H1 (cell line): Measurements from ENCODE around the gene NETO1. TPM values are rescaled to one million over a fixed set of nuclear protein-coding genes. Genes with fewer than 3 reads are reported as not detected.

Source experiments
- CTCF ChIA-PET: fragments of 300-600 bp; sonication (Branson Sonifier 250); formaldehyde crosslinking; loops from one replicate; lab custom pipeline; 2021; ENCODE audit not compliant: partially characterized antibody; lab: Charles Lee
- POLR2A ChIA-PET: fragments of 300-600 bp; sonication (Branson Sonifier 250); formaldehyde crosslinking; loops from one replicate; lab custom pipeline; 2021; ENCODE audit warnings: inconsistent platforms; ENCODE audit not compliant: partially characterized antibody; lab: Charles Lee
- DNase-seq, 2 experiments: peaks; one replicate each; pipeline versions ENCODE4 v3.0.0 to v3.0.0-alpha.2; 2010 to 2022; ENCODE audit warnings: low spot score in 2 of 2, low read depth in 1 of 2, mixed read lengths in 1 of 2
- FAIRE-seq: peaks from 2 replicates; lab custom pipeline; 2011; peaks lifted over from hg19 to GRCh38; lab: Jason Lieb, UNC
- H2AFZ ChIP-seq: 2 replicates; pipeline ENCODE4 v1.8.1; 2012; ENCODE audit warnings: low read length, inconsistent platforms
- H2AK5ac ChIP-seq: 2 replicates; pipeline ENCODE4 v1.6.1; 2013; ENCODE audit warnings: low read depth, low read length
- H2BK120ac ChIP-seq: replicated peaks from 2 replicates; pipeline ENCODE3; 2013; ENCODE audit warnings: low read depth, low read length, inconsistent platforms
- H2BK12ac ChIP-seq: 2 replicates; pipeline ENCODE4 v1.6.1; 2013; ENCODE audit warnings: low read depth, low read length
- H2BK15ac ChIP-seq: 2 replicates; pipeline ENCODE4 v1.6.1; 2013; ENCODE audit warnings: low read length
- H2BK20ac ChIP-seq: 2 replicates; pipeline ENCODE4 v1.6.1; 2013; ENCODE audit warnings: low read length
- H2BK5ac ChIP-seq: 2 replicates; pipeline ENCODE4 v1.6.1; 2013; ENCODE audit warnings: low read depth, low read length
- H3K14ac ChIP-seq: 2 replicates; pipeline ENCODE4 v1.6.1; 2013; ENCODE audit warnings: inconsistent platforms; ENCODE audit not compliant: insufficient read length
- H3K18ac ChIP-seq: 2 replicates; pipeline ENCODE4 v1.6.1; 2013; ENCODE audit warnings: low read length; ENCODE audit errors: extremely low read depth
- H3K23ac ChIP-seq: 2 replicates; pipeline ENCODE4 v1.6.1; 2013; ENCODE audit warnings: inconsistent platforms; ENCODE audit not compliant: insufficient read length
- H3K23me2 ChIP-seq: 2 replicates; pipeline ENCODE4 v1.6.1; 2013; ENCODE audit warnings: low read depth, low read length
- H3K27ac ChIP-seq: 2 replicates; pipeline ENCODE4 v1.6.1; 2011; ENCODE audit warnings: low read depth, low read length, inconsistent platforms
- H3K27me3 ChIP-seq, 4 experiments: replicated peaks in 1 of 4; 1 replicate in 1 of 4; 2 replicates in 3 of 4; pipeline versions ENCODE4 v1.6.1 to v1.8.1; 2011 to 2013; ENCODE audit warnings: low read length in 3 of 4, mild to moderate bottlenecking in 3 of 4, inconsistent platforms in 2 of 4, mixed read lengths in 2 of 4, moderate library complexity in 1 of 4; ENCODE audit not compliant: control insufficient read depth in 3 of 4, insufficient read depth in 3 of 4; ENCODE audit errors: extremely low read depth in 1 of 4
- H3K36me3 ChIP-seq, 4 experiments: 2 replicates each; pipeline versions ENCODE4 v1.6.1 to v1.8.1; 2011 to 2013; ENCODE audit warnings: mild to moderate bottlenecking in 4 of 4, low read length in 3 of 4, moderate library complexity in 2 of 4, control low read depth in 1 of 4, inconsistent platforms in 1 of 4; ENCODE audit not compliant: insufficient read depth in 4 of 4, control insufficient read depth in 2 of 4
- H3K4ac ChIP-seq: replicated peaks from 2 replicates; pipeline ENCODE3; 2013; ENCODE audit warnings: low read length, low read depth, mixed read lengths, inconsistent platforms; ENCODE audit not compliant: insufficient read length
- H3K4me1 ChIP-seq, 4 experiments: replicated peaks in 1 of 4; 1 replicate in 1 of 4; 2 replicates in 3 of 4; pipeline versions ENCODE4 v1.6.1 to v1.8.1; 2011 to 2013; ENCODE audit warnings: low read length in 3 of 4, inconsistent platforms in 2 of 4, mixed read lengths in 1 of 4; ENCODE audit not compliant: insufficient read depth in 4 of 4, control insufficient read depth in 3 of 4
- H3K4me2 ChIP-seq, 2 experiments: 2 replicates each; pipeline versions ENCODE4 v1.6.1 to v1.8.1; 2011 to 2013; ENCODE audit warnings: low read depth in 2 of 2, low read length in 2 of 2, control low read depth in 1 of 2, inconsistent platforms in 1 of 2, mild to moderate bottlenecking in 1 of 2; ENCODE audit not compliant: insufficient read depth in 1 of 2
- H3K4me3 ChIP-seq, 4 experiments: fragments of 200-600, 300-600 bp in 1 of 4; sonication (generic), shearing (Covaris generic), sonication (Bioruptor Twin) in 1 of 4; 2 replicates each; pipeline versions ENCODE4 v1.5.1 to v1.8.1; 2011 to 2016; ENCODE audit warnings: low read length in 4 of 4, low read depth in 3 of 4, control low read depth in 2 of 4, inconsistent platforms in 2 of 4, mild to moderate bottlenecking in 2 of 4, mixed read lengths in 1 of 4, moderate library complexity in 1 of 4; ENCODE audit not compliant: insufficient read depth in 2 of 4; ENCODE audit errors: extremely low read depth in 1 of 4
- H3K56ac ChIP-seq: replicated peaks from 2 replicates; pipeline ENCODE3; 2013; ENCODE audit warnings: low read depth, mild to moderate bottlenecking, mixed read lengths, low read length, inconsistent platforms; ENCODE audit not compliant: insufficient read length
- H3K79me1 ChIP-seq: 2 replicates; pipeline ENCODE4 v1.6.1; 2013; ENCODE audit warnings: low read depth, low read length, control low read depth
- H3K79me2 ChIP-seq, 2 experiments: 2 replicates each; pipeline versions ENCODE4 v1.6.1 to v1.8.1; 2012 to 2013; ENCODE audit warnings: low read length in 2 of 2, mild to moderate bottlenecking in 2 of 2, inconsistent platforms in 1 of 2; ENCODE audit not compliant: insufficient read depth in 2 of 2, control insufficient read depth in 1 of 2
- H3K9ac ChIP-seq, 4 experiments: replicated peaks in 1 of 4; 1 replicate in 1 of 4; 2 replicates in 3 of 4; pipeline versions ENCODE4 v1.6.1 to v1.8.1; 2011 to 2013; ENCODE audit warnings: low read depth in 3 of 4, low read length in 3 of 4, control low read depth in 2 of 4, mild to moderate bottlenecking in 2 of 4, moderate library complexity in 2 of 4, inconsistent platforms in 1 of 4; ENCODE audit errors: extremely low read depth in 1 of 4
- H3K9me3 ChIP-seq, 2 experiments: 2 replicates each; pipeline versions ENCODE4 v1.6.1 to v1.8.1; 2012 to 2013; ENCODE audit warnings: mild to moderate bottlenecking in 2 of 2, moderate library complexity in 2 of 2, control low read depth in 1 of 2, inconsistent platforms in 1 of 2, low read depth in 1 of 2, low read length in 1 of 2, mixed read lengths in 1 of 2; ENCODE audit not compliant: insufficient read depth in 2 of 2
- H4K20me1 ChIP-seq, 2 experiments: replicated peaks in 1 of 2; 2 replicates each; pipeline versions ENCODE3 to v1.8.1; 2011 to 2013; ENCODE audit warnings: inconsistent platforms in 2 of 2, low read length in 2 of 2, mild to moderate bottlenecking in 1 of 2; ENCODE audit not compliant: insufficient read depth in 2 of 2, control insufficient read depth in 1 of 2
- H4K5ac ChIP-seq: 2 replicates; pipeline ENCODE4 v1.6.1; 2013; ENCODE audit warnings: low read length, low read depth, mixed read lengths, inconsistent platforms; ENCODE audit not compliant: insufficient read length
- H4K8ac ChIP-seq: 2 replicates; pipeline ENCODE4 v1.8.0; 2013; ENCODE audit warnings: mild to moderate bottlenecking, moderate library complexity, low read length, inconsistent platforms; ENCODE audit not compliant: insufficient read depth; ENCODE audit errors: extremely low read depth
- H4K91ac ChIP-seq: replicated peaks from 2 replicates; pipeline ENCODE3; 2013; ENCODE audit warnings: low read length, mixed read lengths, inconsistent platforms; ENCODE audit not compliant: insufficient read length
- ASH2L ChIP-seq: fragments of 200-600, 300-600 bp; sonication (generic); IDR thresholded peaks from one replicate; pipeline ENCODE4 v1.7.1; 2017; ENCODE audit warnings: low read length
- CHD1 ChIP-seq: IDR thresholded peaks from 2 replicates; pipeline ENCODE4 v1.6.1; 2012; ENCODE audit warnings: low read depth, low read length, improper control_type of control experiment
- CTBP2 ChIP-seq: IDR thresholded peaks from 2 replicates; pipeline ENCODE4 v1.7.0; 2011; ENCODE audit warnings: borderline replicate concordance, mild to moderate bottlenecking, moderate library complexity, mixed read lengths, low read length; ENCODE audit not compliant: insufficient read depth, insufficient read length
- EZH2 ChIP-seq: fragments of 200-600 bp; sonication (generic); IDR thresholded peaks from 2 replicates; pipeline ENCODE4 v1.7.1; 2012; ENCODE audit warnings: low read depth, mild to moderate bottlenecking, moderate library complexity, low read length, inconsistent platforms; ENCODE audit not compliant: severe bottlenecking
- FOSL1 ChIP-seq: IDR thresholded peaks from 2 replicates; pipeline ENCODE4 v1.6.1; 2011; ENCODE audit warnings: mild to moderate bottlenecking, low read depth, low read length, moderate library complexity; ENCODE audit not compliant: insufficient read depth
- GTF2F1 ChIP-seq: IDR thresholded peaks from 2 replicates; pipeline ENCODE4 v1.6.1; 2012; ENCODE audit warnings: low read depth, low read length, improper control_type of control experiment, borderline replicate concordance
- HDAC6 ChIP-seq: IDR thresholded peaks from one replicate; pipeline ENCODE4 v1.7.1; 2012; ENCODE audit warnings: low read depth, mild to moderate bottlenecking, inconsistent platforms, low read length, moderate library complexity
- MAFK ChIP-seq: IDR thresholded peaks from 2 replicates; pipeline ENCODE4 v1.6.1; 2012; ENCODE audit warnings: low read depth, mild to moderate bottlenecking, improper control_type of control experiment, low read length
- NANOG ChIP-seq: IDR thresholded peaks from 2 replicates; pipeline ENCODE4 v1.6.1; 2011; ENCODE audit warnings: low read length, low read depth, mild to moderate bottlenecking, inconsistent platforms; ENCODE audit not compliant: insufficient read depth, poor library complexity, severe bottlenecking
- POLR2A ChIP-seq, 2 experiments: IDR thresholded peaks; 1 replicate in 1 of 2; 2 replicates in 1 of 2; pipeline ENCODE4 v1.6.1; 2011; ENCODE audit warnings: low read depth in 2 of 2, low read length in 2 of 2, mild to moderate bottlenecking in 2 of 2; ENCODE audit errors: control extremely low read depth in 1 of 2
- POU5F1 ChIP-seq: IDR thresholded peaks from 2 replicates; pipeline ENCODE4 v1.6.1; 2011; ENCODE audit warnings: low read depth, mild to moderate bottlenecking, low read length, moderate library complexity
- RFX5 ChIP-seq: IDR thresholded peaks from 2 replicates; pipeline ENCODE4 v1.6.1; 2011; ENCODE audit warnings: low read depth, low read length, improper control_type of control experiment, borderline replicate concordance
- TCF12 ChIP-seq: IDR thresholded peaks from 2 replicates; pipeline ENCODE4 v1.6.1; 2011; ENCODE audit warnings: low read depth, mild to moderate bottlenecking, low read length
- TEAD4 ChIP-seq: IDR thresholded peaks from 2 replicates; pipeline ENCODE4 v1.6.1; 2012; ENCODE audit warnings: low read depth, low read length, inconsistent platforms, mixed read lengths
- WGBS, 2 experiments: shearing (Covaris generic) in 1 of 2; methylation state at CpG; one replicate each; pipeline versions ENCODE4 v1.1.6 to v1.1.7; 2013 to 2015; ENCODE audit warnings: low lambda C conversion rate in 2 of 2, mixed read lengths in 2 of 2, inconsistent platforms in 1 of 2, low coverage in 1 of 2, missing lambda C conversion rate in 1 of 2; ENCODE audit not compliant: insufficient replicate concordance in 2 of 2, insufficient coverage in 1 of 2, insufficient read length in 1 of 2; ENCODE audit errors: extremely low coverage in 1 of 2, missing lambda C conversion rate in 1 of 2; 5-methylcytosine and 5-hydroxymethylcytosine counted together
- polyA plus RNA-seq, 7 experiments: library from polyadenylated mRNA; depleted of rRNA in 3 of 7; stranded (reverse) in 5 of 7; unstranded in 2 of 7; fragments of >200 nt in 5 of 7; fragments of 200-250 nt in 2 of 7; gene quantifications; 1 replicate in 5 of 7; 2 replicates in 1 of 7; 4 replicates in 1 of 7; pipeline versions ENCODE4 v1.2.1 to v1.2.3, GENCODE V29; 2011 to 2013; ENCODE audit warnings: missing spikeins in 2 of 7, mixed read lengths in 2 of 7
- total RNA-seq: library from RNA; stranded (reverse); fragmentation: NEBNext Ultra II Directional; extraction: Animal tissue kit (Norgen Biotek cat#: 25700); gene quantifications from 2 replicates; pipeline ENCODE4 v1.2.1, GENCODE V29; 2021
- TF ChIP-seq, protein P1 (sequence below): IDR thresholded peaks from 2 replicates; pipeline ENCODE4 v1.6.1; 2012; ENCODE audit warnings: inconsistent platforms

Gene NETO1
- total and polyA plus RNA-seq, 2 of the 8 experiments (the other 6 are each of a cell fraction or from before 2014, with no cell fraction given), result 3.0 to 19.3 TPM

GRCh38 chr18:72863754-72864153 lies 4.0 kb downstream of the NETO1 start:
- Histone ChIP-seq H2BK5ac (no peak overlapping the region), H2AK5ac (no peak overlapping the region), H2BK120ac (no peak overlapping the region), H4K91ac (no peak overlapping the region), H3K27me3 (peaks cover 2 to 31% (median 16%) of the 10 kb centered on the region in 4 experiments; a peak in 6 of 7 replicates), H3K18ac (no peak overlapping the region), H3K9ac (no peak overlapping the region), H4K20me1 (no peaks in the 10 kb centered on the region), H4K5ac (no peak overlapping the region), H3K23ac (no peak overlapping the region), H4K8ac (no peak overlapping the region), H3K14ac (no peak overlapping the region), H2BK20ac (no peak overlapping the region), H3K4me2 (no peak overlapping the region), H3K79me2 (no peaks in the 10 kb centered on the region), H3K36me3 (no peaks in the 10 kb centered on the region; a peak in 2 of 8 replicates), H3K23me2 (peaks cover 18% of the 10 kb centered on the region; the same call in 1 of the 2 replicates), H3K4me3 (no peak overlapping the region), H3K4me1 (peaks cover 0 to 7% (median 2%) of the 10 kb centered on the region in 4 experiments; a peak in 5 of 7 replicates), H2BK15ac (no peak overlapping the region), H3K56ac (no peak overlapping the region), H2AFZ (no peak overlapping the region), H3K79me1 (no peaks in the 10 kb centered on the region), H2BK12ac (no peak overlapping the region), H3K27ac (no peak overlapping the region), H3K9me3 (no peaks in the 10 kb centered on the region), H3K4ac (no peak overlapping the region)
- WGBS, 2 experiments, result 89% methylated on average over 9 of the region's 9 CpGs; no CpG with 5 or more reads in 1 of the 2 experiments
- no peak for FAIRE-seq
- no peak for DNase-seq
- CTCF ChIA-PET, result interaction anchor here (0.7 to 1.7 kb wide), 2 partner anchors 37 to 101 kb away, joined by 3 to 4 read pairs; no protein-coding TSS in a partner anchor
- POLR2A ChIA-PET, result no interaction called here
- no peak for TF ChIP-seq POLR2A (IDR thresholded peaks at IDR 0.05; ENCODE audit: control extremely low read depth in 1 of 2, low read depth in 2 of 2, low read length in 2 of 2)
- TF ChIP-seq ASH2L, result no peak
- TF ChIP-seq NANOG, result no peak
- no peak for TF ChIP-seq TEAD4
- TF ChIP-seq POU5F1, result no peak
- TF ChIP-seq EZH2, result no peak
- no peak for TF ChIP-seq FOSL1
- no peak for TF ChIP-seq CHD1
- no peak for TF ChIP-seq TCF12
- TF ChIP-seq RFX5, result no peak
- TF ChIP-seq, protein P1, sequence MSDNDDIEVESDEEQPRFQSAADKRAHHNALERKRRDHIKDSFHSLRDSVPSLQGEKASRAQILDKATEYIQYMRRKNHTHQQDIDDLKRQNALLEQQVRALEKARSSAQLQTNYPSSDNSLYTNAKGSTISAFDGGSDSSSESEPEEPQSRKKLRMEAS, result no peak
- TF ChIP-seq CTBP2, result no peak
- TF ChIP-seq MAFK, result no peak
- no peak for TF ChIP-seq GTF2F1
- TF ChIP-seq HDAC6, result no peak
